Activated CD8-positive, alpha-beta T cell treated with anti-CD3 and anti-CD28 coated beads, Interleukin-2, amount 10 ng/mL, durations not matched to agents 7 days and 5 days (primary cell): ENCODE measurements around the gene POMGNT1. TPM values are rescaled to one million over a fixed set of nuclear protein-coding genes. Genes with fewer than 3 reads are reported as not detected.

Source experiments
- ATAC-seq: fragments of 150-1000 bp; cut with Tn5 transposase; one replicate; pipeline ENCODE4 v1.10.0; 2021; ENCODE audit warnings: moderate library complexity
- CTCF ChIA-PET: fragments of 350-600 bp; sonication (Branson Sonifier 250); formaldehyde crosslinking; loops from one replicate; lab custom pipeline; 2021; ENCODE audit warnings: antibody characterized with exemption; lab: Charles Lee
- POLR2A ChIA-PET: fragments of 350-600 bp; sonication (Branson Sonifier 250); formaldehyde crosslinking; loops from one replicate; lab custom pipeline; 2021; ENCODE audit warnings: antibody characterized with exemption; lab: Charles Lee
- DNase-seq: peaks from one replicate; pipeline ENCODE4 v3.0.0-alpha.2; 2020
- H3K27ac Mint-ChIP-seq: one replicate; pipeline ENCODE4 v1.8.0; 2021; ENCODE audit warnings: mild to moderate bottlenecking, mixed read lengths
- H3K27me3 Mint-ChIP-seq: one replicate; pipeline ENCODE4 v1.8.0; 2021; ENCODE audit warnings: low read depth, mixed read lengths
- H3K36me3 Mint-ChIP-seq: one replicate; pipeline ENCODE4 v1.8.0; 2021; ENCODE audit warnings: low read depth, mixed read lengths
- H3K4me1 Mint-ChIP-seq: one replicate; pipeline ENCODE4 v1.8.0; 2021; ENCODE audit warnings: low read depth, mixed read lengths
- H3K4me3 Mint-ChIP-seq: one replicate; pipeline ENCODE4 v1.8.0; 2021; ENCODE audit warnings: mild to moderate bottlenecking, mixed read lengths
- H3K9me3 Mint-ChIP-seq: one replicate; pipeline ENCODE4 v1.8.0; 2022; ENCODE audit warnings: mixed read lengths; ENCODE audit not compliant: insufficient read depth
- total RNA-seq, 2 experiments: library from RNA; stranded (reverse); gene quantifications; one replicate each; pipeline ENCODE4 v1.2.3, GENCODE V29; 2021

The POMGNT1 gene
- total RNA-seq, 2 experiments from 2014 or later: 25.2 to 28.4 TPM

DNA sequence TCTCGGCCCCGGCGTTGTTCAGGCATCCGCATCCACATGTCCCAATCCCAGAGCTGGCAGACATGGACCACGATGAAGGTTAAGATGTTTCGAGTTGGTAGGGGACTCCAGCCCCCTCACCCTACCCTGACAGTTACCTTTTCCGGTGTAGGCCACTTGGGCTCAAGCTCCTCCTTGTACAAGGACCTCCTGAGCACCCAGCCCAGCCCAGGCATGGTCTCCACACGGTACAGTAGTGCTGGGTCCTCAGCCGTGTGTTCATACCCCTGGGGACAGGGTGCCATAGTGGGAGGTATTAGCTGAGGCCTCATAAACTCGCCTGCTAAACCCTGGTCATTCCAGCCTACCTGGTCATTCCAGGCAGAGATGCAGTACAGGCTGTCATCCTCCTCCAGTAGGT is 6.1 kb downstream of the POMGNT1 start:
- POLR2A ChIA-PET: no interaction called here
- Mint-ChIP-seq H3K36me3 (peaks cover 3% of the 10 kb centered on the region), H3K9me3 (no peaks in the 10 kb centered on the region), H3K4me3 (no peak overlapping the region), H3K27ac (no peak overlapping the region), H3K27me3 (no peaks in the 10 kb centered on the region), H3K4me1 (peaks cover 1% of the 10 kb centered on the region)
- CTCF ChIA-PET: no interaction called here
- no peak for DNase-seq
- ATAC-seq: no peak

DNA sequence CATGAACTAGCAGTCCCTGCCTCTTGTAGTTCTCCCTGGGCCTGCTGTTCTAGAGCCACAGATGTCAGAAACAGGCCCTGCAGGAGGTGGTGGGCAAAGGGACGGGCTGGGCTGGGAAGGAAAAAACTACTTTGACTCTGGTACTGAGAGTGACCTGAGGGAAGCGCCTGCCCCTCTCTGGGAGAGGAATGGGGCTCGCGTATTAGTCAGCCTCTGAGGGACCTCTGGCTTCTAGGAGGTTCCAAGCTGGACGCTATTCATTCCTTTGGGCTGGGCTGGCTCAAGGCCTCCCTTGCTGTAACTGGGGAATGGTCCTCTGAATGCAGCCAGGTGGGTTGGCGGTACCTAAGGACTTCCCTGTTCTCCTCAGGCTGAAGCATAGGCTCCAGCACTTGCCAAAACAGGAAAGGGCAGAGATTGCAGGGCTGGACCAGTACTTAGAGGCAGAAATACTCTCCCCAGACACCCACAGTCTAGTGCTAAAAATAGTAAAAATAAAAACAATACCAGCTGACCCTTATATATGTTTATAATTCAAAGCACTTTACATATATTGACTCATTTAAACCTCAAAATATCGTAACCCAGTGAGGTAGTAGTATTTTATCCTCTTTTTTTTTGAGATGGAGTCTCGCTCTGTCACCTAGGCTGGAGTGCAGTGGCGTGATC is 7.1 kb downstream of the POMGNT1 start:
- H3K27me3 Mint-ChIP-seq: no peaks in the 10 kb centered on the region
- H3K36me3 Mint-ChIP-seq: peaks cover under 1% of the 10 kb centered on the region
- ATAC-seq (no peak), DNase-seq (no peak)
- ChIA-PET CTCF (no interaction called here), POLR2A (no interaction called here)
- H3K9me3 Mint-ChIP-seq: no peaks in the 10 kb centered on the region
- no peaks in the 10 kb centered on the region for H3K4me1 Mint-ChIP-seq
- no peak overlapping the region for H3K27ac Mint-ChIP-seq
- H3K4me3 Mint-ChIP-seq: no peak overlapping the region

DNA sequence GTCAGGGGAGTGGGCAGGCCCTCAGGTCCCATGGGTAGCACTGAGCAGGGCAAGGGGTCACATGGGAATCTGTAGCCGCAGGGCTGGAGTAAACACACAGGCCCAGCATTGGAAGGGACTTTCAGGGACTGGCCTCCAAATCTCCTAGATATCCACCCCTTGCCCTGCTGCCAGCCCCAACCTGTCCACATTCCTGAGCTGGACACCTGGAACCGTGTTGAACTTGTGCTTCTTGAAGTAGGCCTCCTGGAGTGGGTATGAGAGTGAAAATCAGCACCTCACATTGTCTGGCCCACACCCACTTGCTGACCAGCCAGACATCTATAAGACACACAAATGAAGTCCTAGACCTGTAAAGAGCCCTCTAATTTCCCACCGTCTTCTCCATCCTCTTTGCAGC is 7.7 kb downstream of the POMGNT1 start:
- DNase-seq (no peak), ATAC-seq (no peak)
- POLR2A ChIA-PET: interaction anchor here (1.2 kb wide), 1 partner anchor 22 kb away, joined by 3 read pairs; no protein-coding TSS in a partner anchor
- Mint-ChIP-seq H3K4me3 (no peak overlapping the region), H3K27me3 (no peaks in the 10 kb centered on the region), H3K27ac (no peak overlapping the region), H3K4me1 (no peaks in the 10 kb centered on the region), H3K36me3 (no peaks in the 10 kb centered on the region), H3K9me3 (no peaks in the 10 kb centered on the region)
- CTCF ChIA-PET: no interaction called here

DNA sequence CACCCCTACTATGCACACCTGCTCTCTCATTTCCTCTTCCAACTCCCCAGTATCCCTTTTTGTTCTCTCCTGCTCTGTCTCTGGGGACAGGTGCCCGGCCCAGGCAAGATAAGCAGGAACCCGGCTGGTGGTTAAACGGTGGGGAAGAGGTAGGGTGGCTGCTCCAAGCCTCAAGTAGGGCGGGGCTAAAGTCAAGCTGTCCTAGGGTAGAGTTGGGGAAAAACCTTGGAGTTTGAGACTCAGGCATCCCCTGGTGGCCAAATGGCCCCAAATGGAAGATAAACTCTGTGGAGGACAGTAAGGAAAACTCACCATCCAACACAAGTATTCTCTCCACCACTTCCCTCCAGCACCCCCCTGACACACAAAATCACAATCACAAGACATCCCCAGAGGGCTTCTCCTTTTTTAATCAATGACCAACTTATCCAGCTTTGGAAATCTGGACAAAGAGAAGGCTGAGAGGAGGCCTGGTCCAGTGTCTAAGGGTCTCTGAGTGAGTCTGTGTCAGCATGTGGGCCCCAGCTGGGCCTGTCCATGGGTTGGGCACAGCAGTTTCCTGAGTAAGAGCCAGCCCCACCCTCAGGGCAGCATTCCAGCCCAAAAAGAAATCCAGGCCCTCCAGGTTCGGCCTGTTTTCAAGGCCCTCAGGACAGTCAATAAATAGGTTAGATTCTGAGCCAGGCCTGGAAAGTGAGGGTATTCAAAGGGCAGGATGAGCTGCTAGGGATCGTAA is 9.8 kb downstream of the POMGNT1 start:
- Mint-ChIP-seq H3K27ac (peak overlapping the region; percentile 3), H3K27me3 (no peaks in the 10 kb centered on the region), H3K4me1 (peaks cover 14% of the 10 kb centered on the region), H3K9me3 (no peaks in the 10 kb centered on the region), H3K4me3 (no peak overlapping the region), H3K36me3 (no peaks in the 10 kb centered on the region)
- no peak for ATAC-seq
- POLR2A ChIA-PET: no interaction called here
- CTCF ChIA-PET: interaction anchor here (1.6 kb wide), 1 partner anchor 35 kb away, joined by 4 read pairs; no protein-coding TSS in a partner anchor
- no peak for DNase-seq

DNA sequence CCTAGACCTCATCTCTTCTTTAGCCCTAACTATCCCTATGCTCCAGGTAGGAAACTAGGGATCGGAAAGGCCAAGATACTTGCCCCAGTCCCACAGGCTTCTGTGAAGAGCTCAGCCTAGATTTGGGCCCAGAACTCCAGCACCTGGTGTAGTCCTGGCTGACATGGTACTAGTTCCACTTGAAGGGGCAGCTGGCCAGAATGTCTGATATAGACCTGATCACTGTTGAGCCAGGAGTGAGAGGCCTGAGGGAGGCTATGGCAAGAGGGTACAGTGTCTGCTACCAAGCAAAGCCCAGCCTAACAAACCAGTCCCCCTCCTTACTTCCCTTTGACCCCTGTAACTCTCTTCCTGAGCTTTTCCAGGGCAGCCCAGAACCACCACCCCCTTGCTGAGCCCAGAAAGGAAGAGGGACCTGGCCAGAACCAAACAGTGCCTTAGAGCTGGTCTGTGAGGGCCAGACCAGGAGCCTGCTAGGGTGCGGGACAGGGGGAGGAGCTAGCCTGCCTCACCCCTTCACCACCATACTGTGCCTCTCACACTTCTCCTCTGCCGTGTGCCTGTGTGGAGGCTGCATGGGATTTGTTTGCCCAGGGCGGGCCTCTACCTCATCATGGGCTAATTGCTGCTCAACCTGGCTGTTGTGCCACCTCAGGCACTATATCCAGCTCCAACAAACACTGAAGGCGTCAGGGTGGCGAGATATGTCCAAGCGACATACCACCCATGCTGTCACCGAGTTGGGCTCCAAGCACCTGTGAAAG is 10.9 kb downstream of the POMGNT1 start:
- ChIA-PET CTCF (interaction anchor here (0.8 kb wide), 1 partner anchor 36 kb away, joined by 6 read pairs; no protein-coding TSS in a partner anchor), POLR2A (interaction anchor here (0.9 kb wide), 1 partner anchor 12 kb away, joined by 3 read pairs; no protein-coding TSS in a partner anchor)
- Mint-ChIP-seq H3K27ac (no peak overlapping the region), H3K4me3 (no peak overlapping the region), H3K9me3 (no peaks in the 10 kb centered on the region), H3K4me1 (peaks cover 17% of the 10 kb centered on the region), H3K27me3 (no peaks in the 10 kb centered on the region), H3K36me3 (no peaks in the 10 kb centered on the region)
- DNase-seq: no peak
- ATAC-seq: no peak

DNA sequence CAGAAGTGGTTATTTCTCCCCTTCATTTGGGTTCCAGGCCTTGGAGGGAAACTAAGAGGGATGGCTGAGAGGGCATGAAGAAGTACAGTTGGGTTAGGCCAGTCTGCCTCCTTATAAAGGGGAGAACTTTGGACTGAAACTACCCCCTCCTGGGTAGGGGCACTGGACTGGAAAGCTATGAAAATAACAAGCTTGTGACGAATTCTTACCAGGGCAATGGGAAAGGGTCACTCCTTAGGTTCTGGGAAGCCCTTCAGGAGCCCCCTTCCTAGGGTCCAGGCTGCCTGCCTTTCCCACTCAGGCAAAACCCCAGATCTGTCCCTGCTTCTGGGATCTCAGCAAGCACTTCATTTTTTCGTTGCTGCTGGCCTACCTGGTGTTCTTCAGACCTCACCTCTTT is 12.2 kb downstream of the POMGNT1 start:
- Mint-ChIP-seq H3K36me3 (no peaks in the 10 kb centered on the region), H3K27me3 (no peaks in the 10 kb centered on the region), H3K4me3 (no peak overlapping the region), H3K4me1 (peaks cover 17% of the 10 kb centered on the region), H3K9me3 (no peaks in the 10 kb centered on the region), H3K27ac (no peak overlapping the region)
- CTCF ChIA-PET: no interaction called here
- ATAC-seq (no peak), DNase-seq (no peak)
- POLR2A ChIA-PET: no interaction called here

DNA sequence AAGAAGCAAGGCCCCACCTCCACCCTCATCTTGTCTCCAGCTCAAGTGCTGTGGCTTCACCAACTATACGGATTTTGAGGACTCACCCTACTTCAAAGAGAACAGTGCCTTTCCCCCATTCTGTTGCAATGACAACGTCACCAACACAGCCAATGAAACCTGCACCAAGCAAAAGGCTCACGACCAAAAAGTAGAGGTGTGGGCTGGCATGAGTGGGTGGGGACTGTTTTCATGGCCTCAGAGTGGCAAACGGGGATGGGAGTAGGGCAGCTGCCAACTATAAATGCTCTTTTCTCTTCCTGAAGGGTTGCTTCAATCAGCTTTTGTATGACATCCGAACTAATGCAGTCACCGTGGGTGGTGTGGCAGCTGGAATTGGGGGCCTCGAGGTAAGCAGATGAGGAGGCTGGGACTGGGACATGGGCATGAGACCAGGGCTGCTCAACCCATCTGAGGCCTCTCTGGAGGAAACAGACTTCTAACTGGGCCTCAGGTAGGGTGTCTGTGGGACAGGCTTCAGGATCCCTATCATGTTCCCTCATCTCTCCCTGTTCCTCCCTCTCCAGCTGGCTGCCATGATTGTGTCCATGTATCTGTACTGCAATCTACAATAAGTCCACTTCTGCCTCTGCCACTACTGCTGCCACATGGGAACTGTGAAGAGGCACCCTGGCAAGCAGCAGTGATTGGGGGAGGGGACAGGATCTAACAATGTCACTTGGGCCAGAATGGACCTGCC is 13.1 kb downstream of the POMGNT1 start:
- ChIA-PET POLR2A (interaction anchor here (0.7 kb wide), 1 partner anchor 135 kb away, joined by 3 read pairs; no protein-coding TSS in a partner anchor), CTCF (interaction anchor here (1.2 to 1.7 kb wide), 2 partner anchors 39 to 123 kb away, joined by 3 to 9 read pairs; no protein-coding TSS in a partner anchor)
- DNase-seq: no peak
- Mint-ChIP-seq H3K27me3 (peaks cover 2% of the 10 kb centered on the region), H3K4me3 (no peak overlapping the region), H3K36me3 (no peaks in the 10 kb centered on the region), H3K27ac (peak overlapping the region; percentile 18), H3K4me1 (peaks cover 17% of the 10 kb centered on the region), H3K9me3 (no peaks in the 10 kb centered on the region)
- ATAC-seq: no peak

DNA sequence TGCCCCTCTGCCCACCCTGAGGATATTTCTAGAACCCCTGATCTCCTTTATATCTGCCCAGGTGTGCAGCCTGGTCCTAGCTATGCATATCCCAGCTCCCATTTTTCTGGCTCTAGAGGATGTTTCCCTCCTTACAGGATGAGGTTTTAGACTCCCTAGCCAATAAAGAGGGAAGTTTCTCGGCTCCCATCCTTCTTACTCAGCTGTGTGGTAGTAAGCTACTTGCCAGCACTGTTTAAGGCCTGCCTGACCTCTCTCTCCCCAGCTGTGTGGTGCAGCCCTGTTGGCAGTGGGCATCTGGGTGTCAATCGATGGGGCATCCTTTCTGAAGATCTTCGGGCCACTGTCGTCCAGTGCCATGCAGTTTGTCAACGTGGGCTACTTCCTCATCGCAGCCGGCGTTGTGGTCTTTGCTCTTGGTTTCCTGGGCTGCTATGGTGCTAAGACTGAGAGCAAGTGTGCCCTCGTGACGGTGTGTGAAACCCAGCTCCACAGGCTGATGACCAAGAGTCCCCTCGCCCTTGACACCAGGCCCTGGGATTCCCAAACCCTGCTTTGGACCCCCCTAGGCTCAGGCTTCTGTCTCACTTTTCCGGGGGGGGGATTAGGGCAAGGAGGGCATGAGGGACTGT is 14.2 kb downstream of the POMGNT1 start:
- ATAC-seq (no peak), DNase-seq (no peak)
- H3K4me3 Mint-ChIP-seq: no peak overlapping the region
- peaks cover 17% of the 10 kb centered on the region for H3K4me1 Mint-ChIP-seq
- H3K9me3 Mint-ChIP-seq: no peaks in the 10 kb centered on the region
- H3K36me3 Mint-ChIP-seq: no peaks in the 10 kb centered on the region
- ChIA-PET CTCF (interaction anchor here (1.2 to 6.5 kb wide), 5 partner anchors 37 to 148 kb away, joined by 3 to 80 read pairs (median 4); no protein-coding TSS in a partner anchor), POLR2A (interaction anchor here (0.7 kb wide), 1 partner anchor 134 kb away, joined by 3 read pairs; no protein-coding TSS in a partner anchor)
- peaks cover 2% of the 10 kb centered on the region for H3K27me3 Mint-ChIP-seq
- H3K27ac Mint-ChIP-seq: no peak overlapping the region

DNA sequence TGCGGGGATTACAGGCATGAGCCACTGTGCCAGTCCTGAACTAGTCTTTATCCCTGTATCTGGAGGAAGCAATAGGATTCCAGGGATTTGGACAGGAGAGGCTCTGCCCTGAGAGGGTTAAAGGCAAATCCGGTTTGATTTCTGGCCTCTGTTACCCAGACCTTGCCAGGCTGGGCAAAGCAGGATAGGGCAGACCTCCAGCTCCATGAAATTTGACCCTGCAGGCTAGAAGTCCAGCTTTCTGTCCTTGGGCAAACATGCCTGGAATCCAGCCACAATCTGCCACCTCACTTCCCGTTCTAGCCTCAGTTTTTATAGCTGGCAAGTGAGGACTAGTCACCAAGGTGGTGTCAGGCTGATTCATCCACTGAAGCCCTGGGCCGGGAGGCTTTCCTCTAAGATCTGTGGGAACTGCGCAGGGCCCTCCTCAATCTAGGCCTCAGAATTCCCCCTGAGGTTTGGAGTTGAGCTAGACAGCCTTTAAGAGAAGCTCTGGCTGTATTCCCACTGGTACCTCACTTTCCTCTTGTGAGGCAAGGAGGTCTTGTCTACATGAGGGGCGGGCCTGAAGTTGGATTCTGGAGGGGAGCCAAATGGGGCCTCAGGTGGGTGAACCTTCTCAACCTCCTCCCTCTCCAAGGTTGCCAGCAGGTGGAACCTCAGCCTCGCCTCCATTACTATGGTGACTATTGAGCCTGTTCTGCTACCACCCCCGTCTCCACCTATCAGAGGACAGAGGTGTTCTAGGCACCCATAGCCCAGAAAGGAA is 15.0 kb downstream of the POMGNT1 start:
- DNase-seq: no peak
- H3K27ac Mint-ChIP-seq: no peak overlapping the region
- H3K36me3 Mint-ChIP-seq: no peaks in the 10 kb centered on the region
- H3K27me3 Mint-ChIP-seq: peaks cover 2% of the 10 kb centered on the region
- peaks cover 17% of the 10 kb centered on the region for H3K4me1 Mint-ChIP-seq
- ChIA-PET CTCF (interaction anchor here (1.2 to 6.5 kb wide), 5 partner anchors 38 to 147 kb away, joined by 3 to 80 read pairs (median 9); no protein-coding TSS in a partner anchor), POLR2A (no interaction called here)
- H3K9me3 Mint-ChIP-seq: no peaks in the 10 kb centered on the region
- H3K4me3 Mint-ChIP-seq: no peak overlapping the region
- ATAC-seq: no peak
